ENCODE results near the gene POMP. TPM values are rescaled to one million over a fixed set of nuclear protein-coding genes. Genes with fewer than 3 reads are reported as not detected.

POMP gene, protein sequence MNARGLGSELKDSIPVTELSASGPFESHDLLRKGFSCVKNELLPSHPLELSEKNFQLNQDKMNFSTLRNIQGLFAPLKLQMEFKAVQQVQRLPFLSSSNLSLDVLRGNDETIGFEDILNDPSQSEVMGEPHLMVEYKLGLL
- total RNA-seq = 124 and 150 TPM in 2 replicates

DNA sequence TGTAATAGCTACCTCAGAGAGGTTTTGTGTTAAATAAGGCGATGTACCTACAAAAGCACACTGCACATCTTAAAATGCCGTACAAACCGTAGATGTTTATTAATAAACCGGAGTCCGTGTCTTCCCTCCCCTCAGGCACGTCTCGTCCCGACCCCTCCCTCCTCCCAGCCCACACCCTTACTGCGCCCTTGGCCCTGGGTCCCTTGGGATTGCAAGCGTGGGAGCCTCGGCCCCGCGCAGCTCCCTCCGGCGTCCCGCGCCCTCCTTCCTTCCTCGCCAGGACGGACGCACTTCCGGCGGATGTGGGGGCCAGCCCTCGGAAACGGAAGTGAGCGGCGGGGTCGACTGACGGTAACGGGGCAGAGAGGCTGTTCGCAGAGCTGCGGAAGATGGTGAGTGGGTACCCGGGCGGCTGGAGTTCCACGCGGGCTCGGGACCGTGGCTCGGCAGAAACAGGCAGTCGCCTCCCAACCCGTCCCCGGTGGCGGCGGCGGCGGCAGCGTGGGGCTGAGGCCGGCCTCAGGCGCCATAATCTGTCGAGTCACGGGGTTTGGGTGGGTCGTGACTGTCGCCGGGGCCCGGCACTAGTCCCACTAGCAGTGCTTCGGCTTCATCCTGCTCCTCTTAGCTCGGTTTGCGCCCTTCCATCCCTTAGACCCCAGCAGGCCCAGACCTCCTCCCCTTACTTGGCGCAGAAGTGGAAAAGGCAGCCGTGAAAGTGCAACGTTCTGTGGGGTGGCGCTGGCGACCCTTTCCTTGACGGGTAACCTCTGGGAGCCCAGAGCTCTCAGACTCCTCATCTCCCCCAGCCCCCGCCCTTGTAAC lies at the start of gene POMP:
POMP (plus strand) TSS at position 335 of the 825 bp plus-strand sequence; CDS start at position 390, 55 bp downstream.

DNA sequence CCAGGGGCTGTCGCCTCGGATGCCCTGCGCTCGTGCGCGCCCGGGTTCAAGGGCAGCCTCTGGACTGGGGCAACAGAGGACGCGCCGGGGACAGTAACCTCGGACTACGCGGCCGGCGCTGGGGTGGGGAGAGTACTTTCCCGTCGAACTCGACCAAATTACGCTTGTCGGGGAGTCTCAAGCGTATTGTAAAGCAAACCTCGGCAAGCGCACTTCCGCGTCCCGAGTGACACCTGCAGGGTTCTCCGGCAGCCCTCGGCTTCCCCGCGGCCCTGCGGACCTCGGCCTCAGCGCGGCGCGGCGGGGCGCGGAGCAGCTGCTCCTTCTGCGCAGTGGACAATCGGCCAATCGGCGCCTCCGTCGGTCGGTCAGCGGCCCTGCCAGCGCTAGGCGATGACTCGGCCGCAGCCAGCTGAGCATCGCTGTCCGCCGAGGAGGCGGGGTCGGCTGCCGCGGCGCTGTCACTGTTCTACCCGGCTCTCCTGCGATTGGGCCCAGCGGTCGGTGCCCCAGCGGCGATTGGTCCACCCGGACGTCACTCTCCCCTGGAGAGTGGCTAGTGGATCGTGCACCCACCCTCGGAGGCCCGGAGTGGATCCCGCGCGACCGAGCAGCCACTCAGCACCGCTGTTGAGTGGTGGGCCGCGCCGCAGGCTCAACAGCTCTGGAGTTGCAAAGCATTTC lies 59.8 kb downstream of the POMP start, which contains the start of gene SLC46A3:
SLC46A3 (minus strand) TSS at position 428 of the 684 bp plus-strand sequence. CDS start 972 bp downstream, outside the sequence.

Other genes starting within 250 kb of the POMP start
- 194 and 211 TPM in 2 replicates for gene FLT1, start 164.0 kb upstream of the POMP start, total RNA-seq
- 6.3 and 17.8 TPM in 2 replicates for gene SLC46A3, start 59.8 kb downstream of the POMP start, total RNA-seq
- under 0.01 and 0.18 TPM in 2 replicates for gene MTUS2, start 161.2 kb downstream of the POMP start, total RNA-seq